ENCODE results near the gene TPP2.

- TF ChIP-seq CTCF (IDR thresholded peaks at IDR 0.05 in 4 of 5, conservative IDR thresholded peaks at IDR 0.05 in 1 of 5) = no peak
- no peak for TF ChIP-seq POLR2A (IDR thresholded peaks at IDR 0.05)
Measured at GRCh38 chr13:102698649-102698980, 101.8 kb downstream of the TPP2 start.
